PC-9 (cell line): Measurements from ENCODE around the gene LIMS2.

Source experiments
- CTCF ChIP-seq: fragments of 200-600 bp; sonication (generic); conservative IDR thresholded peaks from 2 replicates; pipeline ENCODE4 v1.6.1; 2017; ENCODE audit warnings: mixed run types, antibody characterized with exemption, mild to moderate bottlenecking, moderate library complexity
- EZH2 ChIP-seq: fragments of 200-600 bp; sonication (generic); IDR thresholded peaks from 2 replicates; pipeline ENCODE4 v1.8.0; 2017; ENCODE audit warnings: antibody characterized with exemption, low read depth

- no peak for TF ChIP-seq CTCF
- no peak for TF ChIP-seq EZH2
Observed at GRCh38 chr2:127712999-127713398, 37.7 kb upstream of the LIMS2 start.
